GM21447 (cell line): ENCODE results near the gene SHLD3.
"Not testable (repeated sequence)": the region's sequence is repeated elsewhere in the genome, so short reads cannot be mapped to it uniquely, and the experiment has no call there.

Experiments used
- ATAC-seq: cut with Tn5 transposase; IDR thresholded peaks from one replicate; pipeline ENCODE4 v1.9.1; 2021; ENCODE audit not compliant: unreplicated experiment

SHLD3 gene

GRCh38 chr5:65676056-65676455 lies 51.2 kb downstream of the SHLD3 start:
- not testable (repeated sequence) for ATAC-seq
